Tibial nerve (tissue), 4 donors: ENCODE data around the gene PTPMT1. TPM values are rescaled to one million over a fixed set of nuclear protein-coding genes. Genes with fewer than 3 reads are reported as not detected.
A peak's percentile ranks its signal among the peaks of the same experiment; 100 is the strongest.

Source experiments
- DNase-seq, 2 donors: peaks; one replicate each; pipeline ENCODE4 v3.0.0-alpha.2; 2019; ENCODE audit warnings: low spot score in 2 of 2
- H3K27ac ChIP-seq, 4 donors: fragments of 200-600 bp; sonication (generic) in 3 of 4; one replicate each; pipeline ENCODE4 v1.5.1; 2017 to 2019; ENCODE audit warnings: mild to moderate bottlenecking in 1 of 4
- H3K27me3 ChIP-seq, 2 donors: fragments of 200-600 bp; sonication (generic) in 1 of 2; one replicate each; pipeline versions ENCODE4 v1.5.1 to v1.6.0; 2017 to 2019
- H3K36me3 ChIP-seq, 3 donors: fragments of 200-600 bp; sonication (generic); one replicate each; pipeline ENCODE4 v1.5.1; 2018 to 2019
- H3K4me1 ChIP-seq, 4 donors: fragments of 200-600 bp; sonication (generic) in 3 of 4; one replicate each; pipeline ENCODE4 v1.5.1; 2017 to 2019
- H3K4me3 ChIP-seq, 4 donors: fragments of 200-600 bp; sonication (generic) in 3 of 4; one replicate each; pipeline ENCODE4 v1.5.1; 2017 to 2019; ENCODE audit warnings: mild to moderate bottlenecking in 1 of 4, moderate library complexity in 1 of 4
- H3K9me3 ChIP-seq, 4 donors: fragments of 200-600 bp; sonication (generic) in 3 of 4; one replicate each; pipeline ENCODE4 v1.5.1; 2017 to 2019
- CTCF ChIP-seq, 5 experiments: fragments of 200-600 bp in 3 of 5; fragments of 450-650 bp in 2 of 5; sonication (generic) in 3 of 5; IDR thresholded peaks; one replicate each; pipeline ENCODE4 v1.5.1; 2016 to 2019; ENCODE audit warnings: antibody characterized with exemption in 5 of 5, mild to moderate bottlenecking in 3 of 5, moderate library complexity in 2 of 5
- EP300 ChIP-seq, 2 donors: sonication (generic); formaldehyde crosslinking; IDR thresholded peaks; one replicate each; pipeline ENCODE4 v1.6.1; 2017; ENCODE audit warnings: antibody characterized with exemption in 2 of 2, mild to moderate bottlenecking in 1 of 2
- POLR2A ChIP-seq, 2 donors: fragments of 450-650 bp; IDR thresholded peaks; one replicate each; pipeline ENCODE4 v1.6.1; 2017; ENCODE audit warnings: antibody characterized with exemption in 2 of 2, mild to moderate bottlenecking in 2 of 2, moderate library complexity in 2 of 2
- WGBS, 2 donors: methylation state at CpG; one replicate each; pipeline ENCODE4 v1.1.5; 2018; 5-methylcytosine and 5-hydroxymethylcytosine counted together
- total RNA-seq, 4 donors: library from RNA; depleted of rRNA; stranded (reverse); fragments of >200 nt; gene quantifications; one replicate each; pipeline ENCODE4 v1.1.0, GENCODE V29; 2016

PTPMT1 gene
- total RNA-seq, 4 donors from 2014 or later: 97.3 to 158 (median 137) TPM

GRCh38 chr11:47550288-47551047, 14.9 kb upstream of the PTPMT1 start:
- WGBS, 2 donors: 87 to 88% methylated on average over 10 of the region's 10 CpGs
- DNase-seq: no peak
- Histone ChIP-seq H3K27ac (peak overlapping the region in 1 of 4 donors; percentile 97), H3K27me3 (no peaks in the 10 kb centered on the region), H3K4me1 (peaks cover 0 to 65% (median 19%) of the 10 kb centered on the region in 4 donors), H3K36me3 (peaks cover 0 to under 1% (median 0%) of the 10 kb centered on the region in 3 donors), H3K9me3 (no peaks in the 10 kb centered on the region), H3K4me3 (no peak overlapping the region)
- TF ChIP-seq EP300 (IDR thresholded peaks at IDR 0.05) (no peak), CTCF (IDR thresholded peaks at IDR 0.05) (no peak), POLR2A (IDR thresholded peaks at IDR 0.05) (no peak)

- no peak for DNase-seq
- Histone ChIP-seq H3K9me3 (no peaks in the 10 kb centered on the region), H3K36me3 (peaks cover 0 to 4% (median 0%) of the 10 kb centered on the region in 3 donors), H3K27me3 (no peaks in the 10 kb centered on the region), H3K4me3 (peak overlapping the region in 2 of 4 donors; percentile 93 to 99), H3K4me1 (peaks cover 0 to 63% (median 19%) of the 10 kb centered on the region in 4 donors), H3K27ac (peak overlapping the region in 2 of 4 donors; percentile 90 to 97)
- TF ChIP-seq POLR2A (IDR thresholded peaks at IDR 0.05): no peak
- no peak for TF ChIP-seq CTCF (IDR thresholded peaks at IDR 0.05)
- no peak for TF ChIP-seq EP300 (IDR thresholded peaks at IDR 0.05)
Observed at GRCh38 chr11:47551086-47551485, 14.3 kb upstream of the PTPMT1 start.

- peaks cover 0 to 57% (median 19%) of the 10 kb centered on the region in 4 donors for H3K4me1 ChIP-seq
- DNase-seq: no peak
- no peak for TF ChIP-seq CTCF (IDR thresholded peaks at IDR 0.05)
- TF ChIP-seq POLR2A (IDR thresholded peaks at IDR 0.05): no peak
- no peak for TF ChIP-seq EP300 (IDR thresholded peaks at IDR 0.05)
Observed at GRCh38 chr11:47552056-47552565, 13.3 kb upstream of the PTPMT1 start.

GRCh38 chr11:47552566-47553405, 12.6 kb upstream of the PTPMT1 start, which contains the start of gene CELF1:
CELF1 (minus strand) TSS chr11:47553132; CDS start chr11:47499523, 53,609 bp downstream.
- Histone ChIP-seq H3K27ac (peak within 1 kb of the TSS; percentile 90 to 97 (median 92)), H3K4me3 (peak within 1 kb of the TSS; percentile 92 to 99 (median 96)), H3K27me3 (no peaks in the 10 kb centered on the region), H3K36me3 (peaks cover 0 to 4% (median 0%) of the 10 kb centered on the region in 3 donors), H3K9me3 (no peaks in the 10 kb centered on the region), H3K4me1 (peaks cover 0 to 50% (median 16%) of the 10 kb centered on the region in 4 donors)
- 0 to 1% methylated on average over 56 to 87 of the region's 89 CpGs for WGBS, 2 donors
- peak; percentile 80 to 82 for DNase-seq
- peak in 1 of 2 donors; percentile 84 for TF ChIP-seq EP300 (IDR thresholded peaks at IDR 0.05)
- peak; percentile 95 to 98 (median 98) for TF ChIP-seq CTCF (IDR thresholded peaks at IDR 0.05)
- TF ChIP-seq POLR2A (IDR thresholded peaks at IDR 0.05): peak; percentile 67 to 68

More at GRCh38 chr11:47552056-47552565, 13.3 kb upstream of the PTPMT1 start:
- peak overlapping the region; percentile 90 to 97 (median 92) for H3K27ac ChIP-seq
- H3K36me3 ChIP-seq: peaks cover 0 to 4% (median 0%) of the 10 kb centered on the region in 3 donors
- WGBS, 2 donors: 1% methylated on average over 21 to 22 of the region's 22 CpGs
- no peaks in the 10 kb centered on the region for H3K27me3 ChIP-seq
- no peaks in the 10 kb centered on the region for H3K9me3 ChIP-seq
- peak overlapping the region; percentile 92 to 99 (median 96) for H3K4me3 ChIP-seq
